GM12878 (cell line): Measurements from ENCODE around the gene CCN2. TPM values are rescaled to one million over a fixed set of nuclear protein-coding genes. Genes with fewer than 3 reads are reported as not detected.
"Not testable (repeated sequence)": the region's sequence is repeated elsewhere in the genome, so short reads cannot be mapped to it uniquely, and the experiment has no call there.

Source experiments
- ATAC-seq: fragments of 200-7000 bp; cut with Tn5 transposase; 3 replicates; pipeline ENCODE4 v1.9.1; 2020; ENCODE audit warnings: mild to moderate bottlenecking, moderate library complexity
- BruUV-seq: library from RNA; stranded (reverse); fragments of 400-500 nt; replicated peaks from 2 replicates; lab custom pipeline; 2021; lab: Mats Ljungman, UMichigan
- CTCF ChIA-PET: fragments of 300-600 bp; sonication (Branson Sonifier 250); formaldehyde crosslinking; extraction: SDS; loops from one replicate; lab custom pipeline; 2021; ENCODE audit warnings: inconsistent platforms; lab: Yijun Ruan, JAX
- POLR2A ChIA-PET: fragments of 350-600 bp; formaldehyde crosslinking; extraction: SDS; loops from one replicate; lab custom pipeline; 2021; ENCODE audit warnings: inconsistent platforms; lab: Charles Lee
- RAD21 ChIA-PET: fragments of 300-600 bp; sonication (Branson Sonifier 250); formaldehyde crosslinking; loops from one replicate; lab custom pipeline; 2023; ENCODE audit warnings: antibody characterized with exemption; ENCODE audit not compliant: unreplicated experiment; lab: Charles Lee
- SMC1A ChIA-PET: fragments of 300-600 bp; sonication (Branson Sonifier 250); formaldehyde crosslinking; loops from one replicate; lab custom pipeline; 2023; ENCODE audit not compliant: unreplicated experiment, uncharacterized antibody; lab: Charles Lee
- DNase-seq: peaks from one replicate; pipeline ENCODE4 v3.0.0-alpha.2; 2011; ENCODE audit warnings: low read depth, low spot score
- FAIRE-seq: peaks from 3 replicates; lab custom pipeline; 2011; peaks lifted over from hg19 to GRCh38; lab: Jason Lieb, UNC
- H2AFZ ChIP-seq: 2 replicates; pipeline ENCODE4 v1.6.0; 2011; ENCODE audit warnings: low read depth, low read length, control low read depth; ENCODE audit not compliant: control insufficient read depth
- H3K27ac ChIP-seq: 2 replicates; pipeline ENCODE4 v1.5.1; 2011; ENCODE audit warnings: control low read depth; ENCODE audit not compliant: control insufficient read depth, insufficient read depth
- H3K27me3 ChIP-seq, 2 experiments: replicated peaks in 1 of 2; 2 replicates each; pipeline versions ENCODE4 v1.6.0 to v1.6.1; 2011; ENCODE audit warnings: low read length in 1 of 2; ENCODE audit not compliant: control insufficient read depth in 2 of 2, insufficient read depth in 2 of 2
- H3K36me3 ChIP-seq, 2 experiments: 2 replicates each; pipeline ENCODE4 v1.5.1; 2011; ENCODE audit warnings: low read length in 1 of 2; ENCODE audit not compliant: control insufficient read depth in 2 of 2, insufficient read depth in 2 of 2
- H3K4me1 ChIP-seq: 2 replicates; pipeline ENCODE4 v1.6.1; 2011; ENCODE audit warnings: mild to moderate bottlenecking, low read length, moderate library complexity, mixed read lengths; ENCODE audit not compliant: control insufficient read depth, insufficient read depth
- H3K4me2 ChIP-seq: 2 replicates; pipeline ENCODE4 v1.6.0; 2011; ENCODE audit warnings: control low read depth; ENCODE audit not compliant: control insufficient read depth, insufficient read depth
- H3K4me3 ChIP-seq: fragments of 200-600 bp; sonication (generic); 2 replicates; pipeline ENCODE4 v1.5.1; 2016
- H3K79me2 ChIP-seq: 2 replicates; pipeline ENCODE4 v1.6.0; 2011; ENCODE audit warnings: low read length; ENCODE audit not compliant: control insufficient read depth, insufficient read depth
- H3K9ac ChIP-seq: 2 replicates; pipeline ENCODE4 v1.8.0; 2011; ENCODE audit warnings: low read length, control low read depth, mixed read lengths; ENCODE audit not compliant: control insufficient read depth, insufficient read depth
- H3K9me3 ChIP-seq: replicated peaks from 3 replicates; pipeline ENCODE4 v1.5.1; 2011; ENCODE audit warnings: mild to moderate bottlenecking, low read length; ENCODE audit not compliant: control insufficient read depth, insufficient read depth
- H4K20me1 ChIP-seq: 2 replicates; pipeline ENCODE4 v1.6.0; 2011; ENCODE audit not compliant: control insufficient read depth, insufficient read depth
- BCL11A ChIP-seq: IDR thresholded peaks from 2 replicates; pipeline ENCODE4 v1.6.1; 2011; ENCODE audit warnings: low read depth, low read length
- BMI1 ChIP-seq: fragments of 450-650 bp; IDR thresholded peaks from 2 replicates; pipeline ENCODE4 v1.6.1; 2016; ENCODE audit warnings: mild to moderate bottlenecking, moderate library complexity, borderline replicate concordance
- CTCF ChIP-seq, 3 experiments: IDR thresholded peaks in 2 of 3; conservative IDR thresholded peaks in 1 of 3; 2 replicates each; pipeline ENCODE4 v1.5.1; 2011; ENCODE audit warnings: low read depth in 3 of 3, low read length in 3 of 3, mild to moderate bottlenecking in 3 of 3, control low read depth in 2 of 3, moderate library complexity in 2 of 3, inconsistent platforms in 1 of 3, mixed read lengths in 1 of 3; ENCODE audit not compliant: control insufficient read depth in 2 of 3, insufficient read depth in 1 of 3; ENCODE audit errors: extremely low read depth in 1 of 3
- E4F1 ChIP-seq: fragments of 450-650 bp; IDR thresholded peaks from 2 replicates; pipeline ENCODE4 v1.6.1; 2018; ENCODE audit warnings: borderline replicate concordance, mild to moderate bottlenecking; ENCODE audit not compliant: partially characterized antibody
- ESRRA ChIP-seq: IDR thresholded peaks from 2 replicates; pipeline ENCODE4 v1.6.1; 2012; ENCODE audit warnings: mild to moderate bottlenecking, low read length, improper control_type of control experiment
- FOXM1 ChIP-seq: IDR thresholded peaks from 2 replicates; pipeline ENCODE4 v1.6.1; 2012; ENCODE audit warnings: low read depth, mild to moderate bottlenecking, inconsistent platforms, low read length, moderate library complexity
- IRF3 ChIP-seq: fragments of 450-650 bp; IDR thresholded peaks from 2 replicates; pipeline ENCODE4 v1.6.1; 2014; ENCODE audit warnings: mild to moderate bottlenecking
- NFYB ChIP-seq: IDR thresholded peaks from 2 replicates; pipeline ENCODE4 v1.6.1; 2011; ENCODE audit warnings: low read depth, mild to moderate bottlenecking, low read length, improper control_type of control experiment, moderate library complexity; ENCODE audit not compliant: insufficient read depth
- NR2F1 ChIP-seq: fragments of 450-650 bp; conservative IDR thresholded peaks from 2 replicates; pipeline ENCODE4 v1.6.1; 2017; ENCODE audit warnings: mild to moderate bottlenecking
- RAD21 ChIP-seq: IDR thresholded peaks from 2 replicates; pipeline ENCODE4 v1.6.1; 2011; ENCODE audit warnings: mild to moderate bottlenecking, low read depth, low read length, moderate library complexity; ENCODE audit not compliant: insufficient read depth
- SMC3 ChIP-seq: IDR thresholded peaks from 2 replicates; pipeline ENCODE4 v1.6.1; 2011; ENCODE audit warnings: low read length, improper control_type of control experiment, borderline replicate concordance
- SP1 ChIP-seq: IDR thresholded peaks from one replicate; pipeline ENCODE4 v1.6.1; 2011; ENCODE audit warnings: low read depth, low read length
- SUZ12 ChIP-seq: fragments of 200-600 bp; sonication (generic); IDR thresholded peaks from one replicate; pipeline ENCODE4 v1.6.1; 2018; ENCODE audit warnings: antibody characterized with exemption, mild to moderate bottlenecking; ENCODE audit not compliant: unreplicated experiment
- TBL1XR1 ChIP-seq: IDR thresholded peaks from 2 replicates; pipeline ENCODE4 v1.6.1; 2012; ENCODE audit warnings: low read depth, low read length, improper control_type of control experiment
- ZNF274 ChIP-seq: IDR thresholded peaks from one replicate; pipeline ENCODE4 v1.8.0; 2011; ENCODE audit not compliant: insufficient read length, insufficient read depth
- WGBS: methylation state at CpG from one replicate; pipeline ENCODE4 v1.1.6; 2016; ENCODE audit warnings: low lambda C conversion rate; ENCODE audit not compliant: insufficient replicate concordance, insufficient coverage; ENCODE audit errors: missing lambda C conversion rate; 5-methylcytosine and 5-hydroxymethylcytosine counted together
- in situ Hi-C: fragments of 300-500 bp; cut with MboI; formaldehyde crosslinking; loops from 9 replicates; pipeline ENCODE4 v1.14.3; 2018; ENCODE audit warnings: mixed read lengths
- intact Hi-C: fragments of 100-400 bp; cut with micrococcal nuclease; formaldehyde crosslinking; loops from one replicate; pipeline ENCODE4 v1.14.2; 2022; ENCODE audit not compliant: unreplicated experiment
- polyA plus RNA-seq, 11 experiments: library from polyadenylated mRNA; depleted of rRNA in 4 of 11; unstranded in 6 of 11; stranded (reverse) in 5 of 11; fragments of >200 nt; fragmentation: Nextera tagmentation in 4 of 11; fragmentation: Illumina TruSeq in 1 of 11; extraction: Ambion mirVana in 4 of 11; extraction: Trizol in 1 of 11; gene quantifications; 1 replicate in 1 of 11; 2 replicates in 10 of 11; pipeline versions ENCODE4 v1.2.1 to v1.2.3, GENCODE V29; 2011 to 2016; ENCODE audit warnings: inconsistent platforms in 2 of 11, missing spikeins in 2 of 11, low read depth in 1 of 11
- total RNA-seq, 4 experiments: library from RNA; depleted of rRNA in 3 of 4; stranded (reverse); fragments of >200 nt in 3 of 4; fragmentation: Illumina TruSeq in 1 of 4; extraction: Trizol in 1 of 4; gene quantifications; 2 replicates each; pipeline versions ENCODE4 v1.2.1 to v1.2.3, GENCODE V29; 2013 to 2021

Gene CCN2
- total and polyA plus RNA-seq, 10 of the 15 experiments (the other 5 are each of a cell fraction or from before 2014, with no cell fraction given), result 0.26 to 0.62 (median 0.44) TPM; not detected in 7

- TF ChIP-seq SP1 (no peak), ESRRA (no peak), IRF3 (no peak), RAD21 (peak; percentile 65), ZNF274 (no peak), E4F1 (no peak), SMC3 (peak; percentile 68), FOXM1 (no peak), NR2F1 (no peak), CTCF (IDR thresholded peaks at IDR 0.05 in 2 of 3, conservative IDR thresholded peaks at IDR 0.05 in 1 of 3; ENCODE audit: control insufficient read depth in 2 of 3, extremely low read depth in 1 of 3, insufficient read depth in 1 of 3, low read depth in 3 of 3, low read length in 3 of 3) (peak; percentile 75 to 80 (median 77)), BCL11A (no peak), SUZ12 (no peak), BMI1 (no peak), NFYB (no peak), TBL1XR1 (no peak)
Measured at GRCh38 chr6:131909408-131910218, 41.6 kb downstream of the CCN2 start (continued).

- H3K9me3 ChIP-seq, intact Hi-C loops, H3K4me1 ChIP-seq, DNase-seq, H3K27ac ChIP-seq, H3K27me3 ChIP-seq, ATAC-seq, in situ Hi-C loops, H2AFZ ChIP-seq, H3K79me2 ChIP-seq, FAIRE-seq, POLR2A ChIA-PET, H4K20me1 ChIP-seq, RAD21 ChIA-PET, H3K4me3 ChIP-seq, H3K4me2 ChIP-seq, H3K36me3 ChIP-seq, BruUV-seq, SMC1A ChIA-PET, H3K9ac ChIP-seq: not testable (repeated sequence)
- CTCF ChIA-PET, result interaction anchor here (2.0 kb wide), 1 partner anchor 213 kb away, joined by 12 read pairs; no protein-coding TSS in a partner anchor
- 3% methylated on average over 3 of the region's 3 CpGs for WGBS
Measured at GRCh38 chr6:131908787-131909186, 42.4 kb downstream of the CCN2 start.
